ENCODE results near the gene ZMIZ1.

Gene ZMIZ1

GRCh38 chr10:79136236-79137005, 67.7 kb downstream of the ZMIZ1 start:
- no peak overlapping the region for H3K27ac ChIP-seq
- no peaks in the 10 kb centered on the region for H3K79me2 ChIP-seq (ENCODE audit: insufficient read depth, low read depth)
- H3K4me1 ChIP-seq (ENCODE audit: low read depth, poor library complexity, severe bottlenecking): no peaks in the 10 kb centered on the region
- no peak overlapping the region for H2AFZ ChIP-seq (ENCODE audit: low read depth)
- no peak for TF ChIP-seq CTCF (conservative IDR thresholded peaks at IDR 0.05; ENCODE audit: low read depth, low read length)
- H3K27me3 ChIP-seq (ENCODE audit: insufficient read depth, low read depth): no peaks in the 10 kb centered on the region
- no peak overlapping the region for H3K9ac ChIP-seq
- no peaks in the 10 kb centered on the region for H4K20me1 ChIP-seq (ENCODE audit: insufficient read depth)
- H3K4me3 ChIP-seq (IDR thresholded peaks at IDR 0.05; ENCODE audit: insufficient read depth, low read depth, low read length): no peak overlapping the region
- H3K4me2 ChIP-seq: no peak overlapping the region
- H3K36me3 ChIP-seq (ENCODE audit: insufficient read depth): no peaks in the 10 kb centered on the region

- no peak overlapping the region for H2AFZ ChIP-seq (ENCODE audit: low read depth)
- H3K79me2 ChIP-seq (ENCODE audit: insufficient read depth, low read depth): no peaks in the 10 kb centered on the region
- no peak for TF ChIP-seq CTCF (conservative IDR thresholded peaks at IDR 0.05; ENCODE audit: low read depth, low read length)
- no peaks in the 10 kb centered on the region for H3K27me3 ChIP-seq (ENCODE audit: insufficient read depth, low read depth)
- H3K4me2 ChIP-seq: no peak overlapping the region
- H3K36me3 ChIP-seq (ENCODE audit: insufficient read depth): no peaks in the 10 kb centered on the region
- no peaks in the 10 kb centered on the region for H4K20me1 ChIP-seq (ENCODE audit: insufficient read depth)
- H3K4me3 ChIP-seq (IDR thresholded peaks at IDR 0.05; ENCODE audit: insufficient read depth, low read depth, low read length): no peak overlapping the region
- H3K27ac ChIP-seq: no peak overlapping the region
- H3K4me1 ChIP-seq (ENCODE audit: low read depth, poor library complexity, severe bottlenecking): no peaks in the 10 kb centered on the region
- H3K9ac ChIP-seq: no peak overlapping the region
Observed at GRCh38 chr10:79137300-79137756, 68.6 kb downstream of the ZMIZ1 start.

GRCh38 chr10:79137826-79138225, 69.1 kb downstream of the ZMIZ1 start:
- no peaks in the 10 kb centered on the region for H3K27me3 ChIP-seq (ENCODE audit: insufficient read depth, low read depth)
- H3K79me2 ChIP-seq (ENCODE audit: insufficient read depth, low read depth): no peaks in the 10 kb centered on the region
- TF ChIP-seq CTCF (conservative IDR thresholded peaks at IDR 0.05; ENCODE audit: low read depth, low read length): no peak
- no peak overlapping the region for H3K4me3 ChIP-seq (IDR thresholded peaks at IDR 0.05; ENCODE audit: insufficient read depth, low read depth, low read length)
- no peak overlapping the region for H3K9ac ChIP-seq
- no peak overlapping the region for H3K4me2 ChIP-seq
- no peak overlapping the region for H2AFZ ChIP-seq (ENCODE audit: low read depth)
- H3K4me1 ChIP-seq (ENCODE audit: low read depth, poor library complexity, severe bottlenecking): no peaks in the 10 kb centered on the region
- H3K27ac ChIP-seq: no peak overlapping the region
- no peaks in the 10 kb centered on the region for H3K36me3 ChIP-seq (ENCODE audit: insufficient read depth)
- no peaks in the 10 kb centered on the region for H4K20me1 ChIP-seq (ENCODE audit: insufficient read depth)

- no peak overlapping the region for H3K9ac ChIP-seq
Observed at GRCh38 chr10:79138449-79139123, 69.8 kb downstream of the ZMIZ1 start.

More at GRCh38 chr10:79138449-79139123, 69.8 kb downstream of the ZMIZ1 start:
- Histone ChIP-seq H3K27ac (no peak overlapping the region), H3K4me1 (ENCODE audit: low read depth, poor library complexity, severe bottlenecking) (no peaks in the 10 kb centered on the region), H3K79me2 (ENCODE audit: insufficient read depth, low read depth) (no peaks in the 10 kb centered on the region), H2AFZ (ENCODE audit: low read depth) (no peak overlapping the region), H3K36me3 (ENCODE audit: insufficient read depth) (no peaks in the 10 kb centered on the region), H4K20me1 (ENCODE audit: insufficient read depth) (no peaks in the 10 kb centered on the region), H3K4me3 (IDR thresholded peaks at IDR 0.05; ENCODE audit: insufficient read depth, low read depth, low read length) (no peak overlapping the region), H3K27me3 (ENCODE audit: insufficient read depth, low read depth) (no peaks in the 10 kb centered on the region), H3K4me2 (no peak overlapping the region)
- no peak for TF ChIP-seq CTCF (conservative IDR thresholded peaks at IDR 0.05; ENCODE audit: low read depth, low read length)

Measured in KMS-11 (cell line).